Cardiac muscle cell (in vitro differentiated cells and primary cell): Measurements from ENCODE around the gene TKT. TPM values are rescaled to one million over a fixed set of nuclear protein-coding genes. Genes with fewer than 3 reads are reported as not detected.

Source experiments
- DNase-seq, 2 donors: peaks; one replicate each; pipeline versions ENCODE4 v3.0.0 to v3.0.0-alpha.2; 2010 to 2017; ENCODE audit warnings: low read depth in 1 of 2, low spot score in 1 of 2
- H3K27ac ChIP-seq: fragments of 200-600 bp; sonication (generic); 2 replicates; pipeline ENCODE4 v1.5.1; 2016
- H3K27me3 ChIP-seq: fragments of 200-600 bp; sonication (generic); 2 replicates; pipeline ENCODE4 v1.6.0; 2016; ENCODE audit warnings: control low read depth
- H3K36me3 ChIP-seq: fragments of 200-600 bp; sonication (generic); 2 replicates; pipeline ENCODE4 v1.5.1; 2016; ENCODE audit warnings: control low read depth
- H3K4me1 ChIP-seq: fragments of 200-600 bp; sonication (generic); 2 replicates; pipeline ENCODE4 v1.8.1; 2017; ENCODE audit warnings: low read depth, mild to moderate bottlenecking, mixed run types
- H3K4me3 ChIP-seq: fragments of 200-600 bp; sonication (generic); 2 replicates; pipeline ENCODE4 v1.5.1; 2016; ENCODE audit warnings: mild to moderate bottlenecking
- H3K9me3 ChIP-seq: fragments of 200-600 bp; sonication (generic); 2 replicates; pipeline ENCODE4 v1.5.1; 2017; ENCODE audit warnings: low read depth, mild to moderate bottlenecking, control low read depth
- polyA plus RNA-seq: library from polyadenylated mRNA; unstranded; fragments of >200 nt; fragmentation: Nextera tagmentation; extraction: Ambion mirVana; gene quantifications from 2 replicates; pipeline ENCODE4 v1.2.1, GENCODE V29; 2016
- total RNA-seq: library from RNA; depleted of rRNA; stranded (reverse); fragments of >200 nt; gene quantifications from 2 replicates; pipeline ENCODE4 v1.2.3, GENCODE V29; 2016
- TF ChIP-seq, protein P1 (sequence below): IDR thresholded peaks from 2 replicates; pipeline ENCODE4 v1.5.1; 2012; ENCODE audit warnings: low read depth, mild to moderate bottlenecking, low read length

TKT gene
- total and polyA plus RNA-seq, 2 experiments from 2014 or later: 70.9 to 119 TPM

DNA sequence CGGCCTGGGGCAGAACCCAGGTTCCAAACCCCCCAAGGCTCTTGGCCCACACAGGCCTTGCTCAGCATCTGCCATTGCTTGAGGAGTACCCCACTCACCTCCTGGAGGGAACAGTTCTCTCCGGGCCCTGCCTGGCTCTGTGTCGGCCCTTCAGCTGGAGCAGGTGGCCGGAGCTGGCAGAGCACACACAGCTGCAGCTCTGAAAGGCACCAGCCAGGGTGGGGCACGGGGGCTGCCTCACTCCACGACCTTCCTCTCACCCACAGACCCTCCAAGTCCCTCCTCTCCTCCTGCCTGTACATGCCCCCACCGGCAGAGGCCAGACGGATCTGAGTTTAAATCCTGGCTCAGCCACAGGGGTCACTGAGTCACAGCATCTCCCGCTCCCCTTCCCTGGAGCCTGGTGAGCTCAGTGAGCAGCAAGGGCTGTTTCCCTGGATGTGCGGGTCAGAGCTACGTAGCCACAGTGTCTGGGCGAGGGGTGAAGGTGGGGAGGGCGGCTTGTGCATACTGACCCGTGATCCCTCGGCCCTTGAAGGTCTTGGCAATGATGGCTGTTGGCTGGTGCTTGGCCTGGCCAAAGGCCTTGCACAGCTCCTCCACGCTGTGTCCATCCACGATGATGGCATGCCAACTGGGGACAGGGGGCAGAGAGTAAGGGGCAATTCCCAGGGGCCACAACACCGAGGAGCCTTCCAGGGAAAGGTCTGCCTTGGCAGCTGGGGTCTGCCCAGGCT, 23.0 kb downstream of the TKT start:
- H3K36me3 ChIP-seq: peaks cover 56% of the 10 kb centered on the region
- no peaks in the 10 kb centered on the region for H3K27me3 ChIP-seq
- H3K9me3 ChIP-seq: no peaks in the 10 kb centered on the region
- H3K27ac ChIP-seq: no peak overlapping the region
- no peak for DNase-seq
- no peaks in the 10 kb centered on the region for H3K4me1 ChIP-seq
- TF ChIP-seq, protein P1, sequence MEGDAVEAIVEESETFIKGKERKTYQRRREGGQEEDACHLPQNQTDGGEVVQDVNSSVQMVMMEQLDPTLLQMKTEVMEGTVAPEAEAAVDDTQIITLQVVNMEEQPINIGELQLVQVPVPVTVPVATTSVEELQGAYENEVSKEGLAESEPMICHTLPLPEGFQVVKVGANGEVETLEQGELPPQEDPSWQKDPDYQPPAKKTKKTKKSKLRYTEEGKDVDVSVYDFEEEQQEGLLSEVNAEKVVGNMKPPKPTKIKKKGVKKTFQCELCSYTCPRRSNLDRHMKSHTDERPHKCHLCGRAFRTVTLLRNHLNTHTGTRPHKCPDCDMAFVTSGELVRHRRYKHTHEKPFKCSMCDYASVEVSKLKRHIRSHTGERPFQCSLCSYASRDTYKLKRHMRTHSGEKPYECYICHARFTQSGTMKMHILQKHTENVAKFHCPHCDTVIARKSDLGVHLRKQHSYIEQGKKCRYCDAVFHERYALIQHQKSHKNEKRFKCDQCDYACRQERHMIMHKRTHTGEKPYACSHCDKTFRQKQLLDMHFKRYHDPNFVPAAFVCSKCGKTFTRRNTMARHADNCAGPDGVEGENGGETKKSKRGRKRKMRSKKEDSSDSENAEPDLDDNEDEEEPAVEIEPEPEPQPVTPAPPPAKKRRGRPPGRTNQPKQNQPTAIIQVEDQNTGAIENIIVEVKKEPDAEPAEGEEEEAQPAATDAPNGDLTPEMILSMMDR: no peak
- no peak overlapping the region for H3K4me3 ChIP-seq

DNA sequence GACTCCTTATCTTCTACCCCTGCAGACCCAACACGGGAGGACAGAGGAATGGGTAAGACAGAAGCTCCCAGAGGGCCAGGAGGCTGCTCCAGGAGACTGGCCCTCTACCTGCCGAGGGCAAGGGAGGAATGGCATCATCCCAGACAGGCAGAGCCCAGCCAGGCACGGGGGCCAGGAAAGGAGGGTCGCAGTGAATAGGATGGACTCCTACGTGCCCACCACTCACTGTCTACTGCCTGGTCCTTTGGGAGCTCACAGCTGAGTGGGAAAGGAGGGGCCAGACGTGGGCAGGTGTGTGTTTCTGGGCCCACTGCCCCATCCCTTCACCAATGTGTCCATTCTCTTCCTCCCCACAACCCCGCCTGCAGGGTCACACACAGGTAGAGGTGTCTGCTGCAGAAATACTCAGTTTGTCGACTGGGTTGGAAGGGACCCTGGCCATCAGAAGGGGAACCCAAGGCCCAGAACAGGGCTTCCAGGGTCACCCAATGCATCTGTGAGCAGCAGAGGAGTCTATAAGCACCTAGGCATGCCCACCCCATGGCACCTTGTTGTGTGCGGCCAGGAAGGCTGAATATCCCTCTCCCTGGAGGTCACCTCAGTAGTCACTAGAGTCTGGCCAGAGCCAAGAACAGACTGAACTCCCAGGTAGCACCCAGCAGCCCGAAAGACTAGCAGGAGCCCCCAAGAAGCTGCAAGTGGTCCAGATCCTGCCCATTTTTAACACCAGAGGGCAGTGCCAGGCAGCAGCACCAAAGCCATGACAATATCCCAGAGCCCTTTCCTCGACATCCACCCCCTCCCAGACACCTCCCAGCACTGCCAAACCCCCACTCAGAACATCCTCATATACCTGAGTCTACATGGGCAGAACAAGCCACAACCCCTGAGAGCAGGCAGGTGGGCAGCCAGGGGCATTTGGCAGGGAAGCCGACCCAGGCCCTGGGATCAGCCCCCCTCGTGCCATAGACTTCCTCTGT, 24.0 kb downstream of the TKT start:
- Histone ChIP-seq H3K36me3 (peaks cover 56% of the 10 kb centered on the region), H3K4me1 (no peaks in the 10 kb centered on the region), H3K9me3 (no peaks in the 10 kb centered on the region), H3K4me3 (no peak overlapping the region), H3K27me3 (no peaks in the 10 kb centered on the region), H3K27ac (no peak overlapping the region)
- no peak for DNase-seq
- TF ChIP-seq, protein P1: peak; percentile 11

DNA sequence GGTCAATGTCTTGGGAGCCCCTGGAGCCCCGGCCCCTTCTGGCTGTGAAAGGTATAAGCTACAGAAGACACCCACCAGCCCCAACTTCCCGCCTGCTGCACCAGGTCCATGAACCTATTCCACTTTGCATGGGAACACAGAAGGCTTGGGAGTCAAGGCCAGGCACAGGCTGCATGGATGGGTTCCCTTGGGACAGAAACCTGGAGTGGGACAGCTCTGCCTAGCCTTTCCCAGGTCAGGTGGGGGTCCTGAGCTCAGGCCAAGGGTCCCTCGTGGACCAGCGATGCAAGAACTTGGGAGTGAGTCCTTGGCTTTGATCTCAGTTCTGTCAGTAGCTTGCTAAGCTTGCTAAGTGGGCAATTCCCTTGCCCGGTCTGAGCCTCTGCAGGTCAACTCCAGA, 25.0 kb downstream of the TKT start:
- TF ChIP-seq, protein P1: no peak
- no peak for DNase-seq
- Histone ChIP-seq H3K4me1 (no peaks in the 10 kb centered on the region), H3K27me3 (no peaks in the 10 kb centered on the region), H3K36me3 (peaks cover 65% of the 10 kb centered on the region), H3K27ac (no peak overlapping the region), H3K4me3 (no peak overlapping the region), H3K9me3 (no peaks in the 10 kb centered on the region)

GRCh38 chr3:53230041-53230621, 25.7 kb downstream of the TKT start:
- no peak for DNase-seq
- no peaks in the 10 kb centered on the region for H3K9me3 ChIP-seq
- no peaks in the 10 kb centered on the region for H3K4me1 ChIP-seq
- H3K4me3 ChIP-seq: no peak overlapping the region
- peaks cover 71% of the 10 kb centered on the region for H3K36me3 ChIP-seq
- H3K27me3 ChIP-seq: no peaks in the 10 kb centered on the region
- TF ChIP-seq, protein P1: no peak
- no peak overlapping the region for H3K27ac ChIP-seq

DNA sequence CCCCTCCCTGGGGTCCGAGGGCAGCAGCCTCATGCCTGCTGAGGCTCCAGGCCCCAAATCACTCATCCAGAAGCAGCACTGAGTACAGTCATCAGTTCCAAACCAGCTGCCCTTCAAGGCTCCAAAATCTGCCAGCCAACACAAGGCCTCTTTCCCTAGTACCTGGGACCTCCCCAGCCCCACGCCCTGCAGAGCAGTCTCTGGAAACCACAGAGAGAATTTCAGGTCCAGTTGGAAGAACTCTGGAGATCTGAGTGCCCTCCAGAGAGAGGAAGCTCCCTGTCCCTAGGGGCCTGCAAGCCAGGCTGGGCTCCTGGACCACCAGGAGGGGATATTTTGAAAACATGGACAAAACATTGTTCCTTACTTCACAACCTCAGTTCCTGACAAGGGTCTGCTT, 26.2 kb downstream of the TKT start:
- no peaks in the 10 kb centered on the region for H3K27me3 ChIP-seq
- H3K9me3 ChIP-seq: no peaks in the 10 kb centered on the region
- no peak overlapping the region for H3K4me3 ChIP-seq
- peaks cover 74% of the 10 kb centered on the region for H3K36me3 ChIP-seq
- TF ChIP-seq, protein P1: no peak
- H3K27ac ChIP-seq: no peak overlapping the region
- no peaks in the 10 kb centered on the region for H3K4me1 ChIP-seq
- no peak for DNase-seq
